Epidermal melanocyte (primary cell): ENCODE results near the gene TBC1D14.
"Not testable (repeated sequence)": the region's sequence is repeated elsewhere in the genome, so short reads cannot be mapped to it uniquely, and the experiment has no call there.

Source experiments
- DNase-seq: peaks from one replicate; pipeline ENCODE4 v3.0.0; 2011; ENCODE audit warnings: low spot score; ENCODE audit not compliant: insufficient read length

The TBC1D14 gene

GRCh38 chr4:6910340-6910959, 824 bp downstream of the TBC1D14 start:
- DNase-seq = peak; percentile 34

GRCh38 chr4:6910960-6911874, 1.6 kb downstream of the TBC1D14 start:
- no peak for DNase-seq

- DNase-seq = not testable (repeated sequence)
These were observed 2.3 kb downstream of the TBC1D14 start for GRCh38 chr4:6911917-6912316.

- DNase-seq = no peak
These were observed 2.8 kb downstream of the TBC1D14 start for GRCh38 chr4:6912441-6912840.

GRCh38 chr4:6913350-6913905, 3.8 kb downstream of the TBC1D14 start:
- DNase-seq = no peak

GRCh38 chr4:6914448-6914847, 4.8 kb downstream of the TBC1D14 start:
- no peak for DNase-seq

- no peak for DNase-seq
These were observed 5.7 kb downstream of the TBC1D14 start for GRCh38 chr4:6915041-6916005.

- DNase-seq = no peak
These were observed 6.5 kb downstream of the TBC1D14 start for GRCh38 chr4:6916069-6916586.

- no peak for DNase-seq
These were observed 7.2 kb downstream of the TBC1D14 start for GRCh38 chr4:6916587-6917460.

GRCh38 chr4:6917461-6918271, 8.0 kb downstream of the TBC1D14 start:
- DNase-seq = no peak

GRCh38 chr4:6918338-6918737, 8.7 kb downstream of the TBC1D14 start:
- DNase-seq = no peak

- DNase-seq = no peak
These were observed 10.5 kb downstream of the TBC1D14 start for GRCh38 chr4:6920171-6920570.

GRCh38 chr4:6923507-6923906, 13.9 kb downstream of the TBC1D14 start:
- DNase-seq = no peak

- no peak for DNase-seq
These were observed 14.7 kb downstream of the TBC1D14 start for GRCh38 chr4:6924361-6924779.

- DNase-seq = no peak
These were observed 15.8 kb downstream of the TBC1D14 start for GRCh38 chr4:6925357-6925836.

- DNase-seq = no peak
These were observed 16.5 kb downstream of the TBC1D14 start for GRCh38 chr4:6926081-6926480.

- peak; percentile 45 for DNase-seq
These were observed 17.3 kb downstream of the TBC1D14 start for GRCh38 chr4:6926681-6927478.

GRCh38 chr4:6928081-6928480, 18.5 kb downstream of the TBC1D14 start:
- DNase-seq = no peak
